Left hindlimb (tissue), 1 donor: ENCODE results near the gene EHBP1L1.

ENCODE experiments used
- DNase-seq: peaks from one replicate; pipeline ENCODE4 v3.0.0-alpha.2; 2018

Gene EHBP1L1

DNA sequence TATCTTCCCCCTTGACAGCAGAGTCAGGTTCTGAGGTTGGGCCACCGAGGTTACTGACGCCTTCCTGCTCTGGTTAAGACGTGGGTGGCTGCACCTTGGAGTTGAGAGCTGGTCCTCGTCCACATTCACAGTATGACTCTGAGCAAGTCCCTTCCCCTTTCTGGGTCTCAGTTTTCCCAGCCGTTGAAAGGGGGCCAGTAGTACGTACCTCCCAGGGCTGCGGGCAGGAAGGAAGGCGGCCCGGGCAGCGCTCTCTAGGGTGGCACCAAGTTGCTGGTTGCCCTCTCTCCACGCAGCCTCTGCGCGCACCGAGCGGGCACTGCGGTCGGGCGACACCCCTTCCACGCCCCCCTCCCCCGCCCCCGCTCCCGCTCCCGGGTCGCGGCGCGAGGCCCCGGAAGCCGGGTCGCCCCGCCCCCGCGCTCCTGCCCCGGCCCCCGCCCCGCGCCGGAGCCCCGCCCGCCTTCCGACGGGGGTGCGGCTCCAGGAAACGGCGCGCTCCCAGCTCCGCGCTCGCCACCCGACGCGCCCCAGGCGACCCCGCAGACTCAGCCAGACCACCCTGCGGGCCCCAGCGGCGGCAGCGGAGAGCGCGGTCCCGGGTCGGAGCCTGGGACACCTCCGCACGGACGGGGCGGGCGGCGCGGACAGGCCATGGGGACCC, at the start of gene EHBP1L1:
Gene EHBP1L1, plus strand, starts transcription at position 486 of the 664 bp plus-strand sequence. CDS start 250 bp downstream, outside the sequence.
- DNase-seq: peak; percentile 80

DNA sequence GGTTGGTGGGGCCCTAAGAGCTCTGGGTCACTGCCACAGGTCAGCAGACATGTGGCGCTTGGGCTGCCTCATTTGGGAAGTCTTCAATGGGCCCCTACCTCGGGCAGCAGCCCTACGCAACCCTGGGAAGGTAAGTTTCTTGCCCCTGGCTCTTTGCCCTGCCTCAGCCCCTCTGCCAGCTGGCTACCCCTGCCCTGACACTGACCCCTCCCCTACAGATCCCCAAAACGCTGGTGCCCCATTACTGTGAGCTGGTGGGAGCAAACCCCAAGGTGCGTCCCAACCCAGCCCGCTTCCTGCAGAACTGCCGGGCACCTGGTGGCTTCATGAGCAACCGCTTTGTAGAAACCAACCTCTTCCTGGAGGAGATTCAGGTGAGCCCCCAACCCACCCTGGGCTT, 49.1 kb upstream of the EHBP1L1 start:
- peak; percentile 29 for DNase-seq

DNA sequence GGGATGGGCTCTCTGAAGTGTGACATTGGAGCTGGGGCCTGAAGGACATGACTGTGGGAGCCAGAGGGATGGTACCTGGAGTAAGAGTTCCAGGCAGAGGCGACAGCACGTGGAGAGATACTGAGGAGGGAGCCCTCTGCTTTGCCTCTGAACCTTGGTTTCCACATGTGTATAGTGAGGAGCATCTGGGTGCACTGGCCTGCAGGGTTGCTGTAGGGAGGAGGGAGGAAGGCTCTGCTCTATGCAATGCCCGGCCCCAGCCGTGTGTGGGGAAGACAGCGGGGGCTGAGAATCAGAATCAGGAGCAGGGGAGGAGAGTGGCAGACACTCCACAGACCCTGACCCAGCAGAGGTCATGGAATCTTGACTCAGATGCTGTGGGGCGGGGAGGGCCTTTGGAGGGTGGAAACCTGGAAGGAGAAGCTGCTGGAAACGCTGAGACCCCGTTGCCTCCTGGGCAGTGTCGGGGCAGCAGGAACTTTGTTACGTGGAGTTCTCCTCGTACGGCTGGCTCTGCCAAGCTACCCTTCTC, 47.0 kb upstream of the EHBP1L1 start:
- DNase-seq: no peak

DNA sequence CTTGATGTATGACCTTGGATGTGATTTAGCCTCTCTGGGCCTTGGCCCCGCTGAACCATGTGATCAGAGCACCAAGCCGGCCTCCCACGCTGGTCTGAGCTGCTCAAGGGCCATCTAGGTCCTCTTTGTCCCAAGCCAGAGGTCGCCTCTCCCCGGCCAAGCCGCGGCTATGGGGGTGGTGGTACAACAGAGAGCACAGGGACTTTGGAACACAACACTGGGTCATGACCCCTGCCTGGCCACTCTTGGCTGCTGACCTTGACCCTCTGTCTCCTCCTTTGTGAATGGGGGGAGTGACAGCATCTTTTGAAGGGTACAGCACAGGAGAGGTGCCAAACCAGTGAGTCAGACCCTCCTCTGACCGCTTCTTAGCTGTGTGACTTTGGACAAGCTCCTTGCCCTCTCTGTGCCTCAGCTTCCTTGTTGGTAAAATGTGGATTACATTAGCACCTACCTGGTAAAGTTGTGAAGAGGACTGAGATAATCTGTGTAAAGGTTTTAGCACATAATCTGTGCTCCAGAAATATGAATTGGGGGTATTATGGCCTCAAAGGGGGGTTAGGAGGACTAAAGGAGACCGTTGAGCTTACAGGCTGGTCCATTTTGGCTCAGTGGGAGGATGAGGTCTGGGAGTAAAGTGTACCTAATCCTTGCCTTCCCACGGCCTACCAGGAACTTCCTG, 46.2 kb upstream of the EHBP1L1 start:
- DNase-seq: no peak

DNA sequence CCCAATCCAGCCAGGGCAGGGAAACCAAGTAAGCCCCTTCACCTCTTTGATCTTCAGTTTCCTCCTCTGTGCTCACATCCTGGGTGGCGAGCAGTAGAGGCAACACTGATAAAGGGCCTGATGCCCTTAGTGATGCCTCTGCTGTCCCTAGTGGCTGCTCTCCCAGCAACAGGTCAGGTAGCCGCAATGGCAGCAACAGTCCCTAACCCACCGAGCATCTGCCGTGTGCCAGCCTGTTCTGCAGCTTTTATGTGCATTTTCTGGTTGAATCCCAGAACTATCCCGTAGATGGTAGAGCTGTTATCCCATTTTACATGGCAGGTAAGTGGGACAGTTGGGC, 45.7 kb upstream of the EHBP1L1 start:
- DNase-seq: no peak

DNA sequence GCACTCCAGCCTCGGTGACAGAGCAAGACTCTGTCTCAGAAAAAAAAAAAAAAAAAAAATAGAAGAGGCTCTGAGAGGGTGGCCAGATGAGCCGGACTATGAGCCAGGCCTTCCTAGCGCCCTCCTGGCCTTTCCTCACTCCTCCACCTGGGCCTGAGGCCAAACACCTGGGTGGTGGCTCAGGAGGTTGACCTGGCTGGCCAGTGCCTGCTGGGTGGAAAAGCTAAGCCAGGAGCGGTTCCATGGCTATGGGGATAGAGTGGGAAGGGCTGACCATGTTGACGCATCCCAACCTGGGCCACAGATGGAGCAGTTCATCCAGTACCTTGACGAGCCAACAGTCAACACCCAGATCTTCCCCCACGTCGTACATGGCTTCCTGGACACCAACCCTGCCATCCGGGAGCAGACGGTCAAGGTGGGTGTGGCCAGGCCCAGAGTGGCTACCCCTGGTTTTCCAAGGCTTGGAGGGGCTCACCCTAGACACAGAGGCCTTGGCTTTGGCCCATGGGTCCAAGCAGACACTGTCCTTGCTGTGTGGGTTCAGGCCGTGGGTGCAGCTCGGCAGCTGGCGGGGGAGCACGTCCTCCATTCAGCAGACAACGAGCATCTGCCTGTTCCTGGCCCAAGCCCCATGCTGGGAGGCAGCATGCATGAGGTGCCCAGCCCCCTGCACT, 43.3 kb upstream of the EHBP1L1 start:
- no peak for DNase-seq

DNA sequence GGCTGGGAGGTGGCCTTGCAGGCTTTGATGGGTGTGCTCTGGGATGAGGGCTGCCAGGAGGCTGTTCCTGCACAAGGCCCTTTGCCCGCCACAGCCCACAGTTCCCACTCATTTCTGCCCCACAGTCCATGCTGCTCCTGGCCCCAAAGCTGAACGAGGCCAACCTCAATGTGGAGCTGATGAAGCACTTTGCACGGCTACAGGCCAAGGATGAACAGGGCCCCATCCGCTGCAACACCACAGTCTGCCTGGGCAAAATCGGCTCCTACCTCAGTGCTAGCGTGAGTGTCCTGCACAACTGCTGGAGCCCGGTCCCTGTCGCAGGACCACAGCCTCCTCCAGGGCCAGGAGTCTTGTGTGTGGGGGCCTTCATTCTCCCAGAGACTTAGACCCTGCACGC, 40.8 kb upstream of the EHBP1L1 start:
- no peak for DNase-seq

DNA sequence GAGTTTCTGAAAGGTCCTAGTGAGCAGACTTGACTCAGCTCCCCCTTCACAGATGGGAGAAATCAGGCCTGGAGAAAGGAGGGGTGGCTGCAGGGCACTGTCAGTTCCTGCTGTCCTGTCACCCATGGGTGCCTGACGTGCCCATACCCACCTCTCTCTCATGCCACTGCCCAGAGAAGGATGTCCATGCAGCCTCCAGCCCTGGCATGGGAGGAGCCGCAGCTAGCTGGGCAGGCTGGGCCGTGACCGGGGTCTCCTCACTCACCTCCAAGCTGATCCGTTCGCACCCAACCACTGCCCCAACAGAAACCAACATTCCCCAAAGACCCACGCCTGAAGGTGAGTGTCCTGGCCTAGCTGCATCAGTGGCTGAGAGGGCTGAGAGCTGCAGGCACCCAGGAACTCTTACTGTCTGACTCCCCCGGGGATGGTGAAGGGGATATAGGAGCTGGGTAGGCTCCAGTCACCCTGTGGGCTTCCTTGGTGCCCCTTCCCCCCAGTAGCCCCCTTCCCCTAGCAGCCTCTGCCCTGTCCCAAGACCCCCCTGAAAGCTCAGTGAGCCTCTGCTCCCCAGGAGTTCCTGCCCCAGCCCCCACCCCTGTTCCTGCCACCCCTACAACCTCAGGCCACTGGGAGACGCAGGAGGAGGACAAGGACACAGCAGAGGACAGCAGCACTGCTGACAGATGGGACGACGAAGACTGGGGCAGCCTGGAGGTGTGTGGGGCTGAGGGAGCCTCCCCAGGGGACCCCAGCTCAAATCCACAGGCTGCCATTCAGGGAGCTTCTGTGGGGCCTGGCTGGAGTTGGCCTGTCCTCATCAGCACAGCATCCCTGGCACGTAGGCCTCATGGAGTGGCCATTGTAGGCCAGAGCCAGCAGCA, 39.2 kb upstream of the EHBP1L1 start:
- no peak for DNase-seq

DNA sequence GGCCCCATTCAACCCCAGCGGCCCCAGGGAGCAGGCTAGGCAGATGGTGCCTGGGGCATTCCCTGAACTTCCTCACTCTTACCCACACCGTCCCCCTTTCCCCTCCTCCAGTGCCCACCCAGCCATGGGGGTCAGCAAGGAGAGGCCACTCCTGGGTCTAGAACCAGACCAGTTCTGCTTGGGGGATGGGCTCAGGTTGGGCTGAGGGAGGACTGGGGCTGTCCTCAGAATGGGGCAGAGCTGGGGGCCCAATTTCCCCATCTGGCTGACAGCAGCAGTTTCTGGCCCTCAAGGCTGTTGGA, 38.6 kb upstream of the EHBP1L1 start:
- DNase-seq: no peak

DNA sequence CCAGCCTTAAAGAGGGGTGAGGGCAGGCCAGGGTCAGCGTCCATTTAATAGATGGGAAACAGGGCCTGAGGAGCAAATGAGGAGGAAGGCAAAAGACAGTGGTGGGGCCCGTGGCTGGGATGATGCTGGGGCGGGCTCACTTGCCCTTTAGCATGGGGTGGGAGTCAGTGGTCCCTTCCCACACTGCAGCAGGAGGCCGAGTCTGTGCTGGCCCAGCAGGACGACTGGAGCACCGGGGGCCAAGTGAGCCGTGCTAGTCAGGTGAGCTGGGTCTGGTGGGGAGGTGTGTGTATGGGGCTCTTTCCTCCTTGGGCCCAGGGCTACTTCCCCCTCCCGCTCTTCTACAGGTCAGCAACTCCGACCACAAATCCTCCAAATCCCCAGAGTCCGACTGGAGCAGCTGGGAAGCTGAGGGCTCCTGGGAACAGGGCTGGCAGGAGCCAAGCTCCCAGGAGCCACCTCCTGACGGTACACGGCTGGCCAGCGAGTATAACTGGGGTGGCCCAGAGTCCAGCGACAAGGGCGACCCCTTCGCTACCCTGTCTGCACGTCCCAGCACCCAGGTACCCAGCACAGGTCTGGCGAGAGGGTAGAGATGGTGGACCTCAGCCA, 38.1 kb upstream of the EHBP1L1 start:
- DNase-seq: no peak

DNA sequence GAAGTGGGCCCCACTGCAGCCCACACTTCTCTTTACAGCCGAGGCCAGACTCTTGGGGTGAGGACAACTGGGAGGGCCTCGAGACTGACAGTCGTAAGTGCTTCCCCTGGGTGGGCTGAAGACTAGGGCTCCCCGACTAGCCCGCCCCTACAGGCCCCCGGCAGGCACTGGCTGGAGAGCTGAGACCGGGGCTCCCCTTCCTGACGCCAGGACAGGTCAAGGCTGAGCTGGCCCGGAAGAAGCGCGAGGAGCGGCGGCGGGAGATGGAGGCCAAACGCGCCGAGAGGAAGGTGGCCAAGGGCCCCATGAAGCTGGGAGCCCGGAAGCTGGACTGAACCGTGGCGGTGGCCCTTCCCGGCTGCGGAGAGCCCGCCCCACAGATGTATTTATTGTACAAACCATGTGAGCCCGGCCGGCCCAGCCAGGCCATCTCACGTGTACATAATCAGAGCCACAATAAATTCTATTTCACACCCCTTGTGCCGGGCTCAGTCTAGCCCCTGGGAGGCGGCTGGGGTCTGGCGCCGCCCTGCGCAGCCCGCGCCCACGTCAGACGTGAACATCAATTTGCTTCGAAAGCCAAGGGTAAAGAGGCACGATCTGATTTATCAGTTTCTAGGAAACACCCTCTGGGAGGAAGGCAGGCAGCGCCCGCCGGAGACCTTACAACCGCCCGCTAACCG, 37.5 kb upstream of the EHBP1L1 start:
- no peak for DNase-seq

DNA sequence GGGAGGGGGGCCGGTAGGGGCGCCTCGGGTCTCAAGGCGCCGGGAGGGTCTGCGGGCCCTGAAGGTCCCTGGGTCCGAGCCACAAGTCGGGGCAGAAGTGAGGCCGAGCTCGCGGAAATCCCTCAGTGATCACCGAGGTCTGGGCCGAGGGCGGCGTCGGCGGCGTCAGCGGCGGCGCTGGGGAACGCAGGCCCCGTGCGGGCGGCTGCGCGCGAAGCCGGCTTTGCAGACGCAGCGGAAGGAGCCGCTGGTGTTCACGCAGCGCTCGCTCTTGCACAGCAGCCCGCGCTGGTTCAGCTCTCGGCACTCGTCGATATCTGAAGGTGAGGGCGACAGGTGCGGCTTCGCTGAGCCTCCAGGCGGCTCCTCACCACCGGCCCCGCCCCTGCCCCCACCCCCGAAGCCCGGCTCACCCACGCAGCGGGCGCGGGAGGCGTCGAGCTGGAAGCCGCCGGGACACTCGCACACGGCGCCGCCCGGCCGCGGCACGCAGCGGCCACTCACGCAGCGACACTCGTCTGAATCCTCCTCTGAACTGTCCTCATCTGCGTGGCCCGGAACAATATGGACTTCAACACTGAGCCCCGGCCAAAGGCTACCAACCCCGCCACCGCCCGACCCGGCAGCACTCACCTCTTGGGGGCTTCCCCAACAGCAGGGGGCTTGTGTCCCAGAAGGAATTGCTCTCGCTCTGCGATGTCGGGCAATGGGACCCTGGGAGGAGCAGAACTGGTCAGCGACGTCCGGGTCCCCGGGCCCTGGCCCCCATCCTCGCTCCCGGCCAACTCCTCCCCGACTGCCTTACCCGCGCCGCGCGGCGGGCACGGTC, 36.7 kb upstream of the EHBP1L1 start:
- peak; percentile 52 for DNase-seq

DNA sequence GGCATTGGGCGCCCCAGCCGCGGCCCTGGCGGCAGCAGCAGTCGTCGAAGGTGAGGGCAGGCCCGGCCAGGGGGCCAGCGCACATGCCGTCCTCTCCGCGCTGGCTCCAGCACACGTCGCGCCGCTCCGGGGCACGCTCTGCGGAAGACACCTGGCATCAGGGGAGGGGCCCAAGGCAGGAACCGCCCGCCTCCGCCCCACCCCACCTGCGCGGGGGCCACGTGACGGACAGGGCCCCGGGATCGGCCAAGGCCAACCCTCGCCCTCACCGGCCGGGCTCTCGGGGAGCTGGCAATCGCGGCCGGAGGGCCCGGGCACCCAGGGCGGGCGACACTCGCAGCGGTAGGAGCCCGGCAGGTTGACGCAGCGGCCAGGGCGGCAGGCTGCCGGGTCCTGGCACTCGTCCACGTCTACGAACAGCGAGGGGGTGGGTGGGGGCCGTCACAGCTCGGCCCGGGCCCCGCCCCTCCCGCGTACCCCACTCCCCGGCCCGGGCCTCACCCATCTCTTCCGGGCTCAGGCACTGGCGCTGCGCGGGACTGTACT, 36.0 kb upstream of the EHBP1L1 start:
- DNase-seq: no peak

DNA sequence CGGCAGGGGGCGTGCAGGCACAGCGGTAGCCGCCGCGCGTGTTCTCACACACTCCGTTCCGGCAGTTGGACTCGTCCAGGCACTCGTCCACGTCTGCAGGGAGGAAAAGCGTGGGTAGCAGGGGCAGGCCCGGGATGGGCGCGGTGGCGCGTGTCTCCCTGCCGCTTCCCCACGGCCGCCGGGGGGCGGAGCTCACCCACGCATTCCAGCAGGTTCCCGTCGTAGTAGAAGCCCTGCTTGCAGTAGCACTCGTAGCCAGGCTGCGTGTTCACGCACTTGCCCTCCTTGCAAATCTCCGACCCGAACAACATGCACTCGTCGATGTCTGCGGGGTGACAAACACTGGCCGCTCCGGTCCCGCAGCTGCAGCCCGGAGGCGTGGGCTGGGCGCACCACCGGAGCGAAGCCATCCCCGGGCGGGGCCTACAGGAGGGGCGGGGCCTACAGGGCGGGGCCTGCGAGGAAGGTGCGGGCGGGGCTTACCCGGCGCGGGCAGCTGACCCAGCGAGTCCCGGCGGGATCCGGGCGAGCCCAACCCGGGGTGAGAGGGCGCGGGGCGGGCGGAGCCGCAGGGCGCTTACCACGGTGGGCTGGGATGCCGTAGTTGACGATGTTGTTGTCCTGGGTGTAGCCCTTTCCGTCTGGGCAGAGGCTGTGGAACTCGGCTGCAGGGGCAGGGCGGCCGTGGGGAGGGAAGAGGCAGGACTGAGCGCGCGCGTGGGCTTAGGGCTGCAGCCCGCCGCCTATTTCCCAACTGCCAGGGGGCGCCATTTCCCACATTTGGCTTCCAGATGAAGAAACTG, 35.4 kb upstream of the EHBP1L1 start:
- DNase-seq: peak; percentile 93

DNA sequence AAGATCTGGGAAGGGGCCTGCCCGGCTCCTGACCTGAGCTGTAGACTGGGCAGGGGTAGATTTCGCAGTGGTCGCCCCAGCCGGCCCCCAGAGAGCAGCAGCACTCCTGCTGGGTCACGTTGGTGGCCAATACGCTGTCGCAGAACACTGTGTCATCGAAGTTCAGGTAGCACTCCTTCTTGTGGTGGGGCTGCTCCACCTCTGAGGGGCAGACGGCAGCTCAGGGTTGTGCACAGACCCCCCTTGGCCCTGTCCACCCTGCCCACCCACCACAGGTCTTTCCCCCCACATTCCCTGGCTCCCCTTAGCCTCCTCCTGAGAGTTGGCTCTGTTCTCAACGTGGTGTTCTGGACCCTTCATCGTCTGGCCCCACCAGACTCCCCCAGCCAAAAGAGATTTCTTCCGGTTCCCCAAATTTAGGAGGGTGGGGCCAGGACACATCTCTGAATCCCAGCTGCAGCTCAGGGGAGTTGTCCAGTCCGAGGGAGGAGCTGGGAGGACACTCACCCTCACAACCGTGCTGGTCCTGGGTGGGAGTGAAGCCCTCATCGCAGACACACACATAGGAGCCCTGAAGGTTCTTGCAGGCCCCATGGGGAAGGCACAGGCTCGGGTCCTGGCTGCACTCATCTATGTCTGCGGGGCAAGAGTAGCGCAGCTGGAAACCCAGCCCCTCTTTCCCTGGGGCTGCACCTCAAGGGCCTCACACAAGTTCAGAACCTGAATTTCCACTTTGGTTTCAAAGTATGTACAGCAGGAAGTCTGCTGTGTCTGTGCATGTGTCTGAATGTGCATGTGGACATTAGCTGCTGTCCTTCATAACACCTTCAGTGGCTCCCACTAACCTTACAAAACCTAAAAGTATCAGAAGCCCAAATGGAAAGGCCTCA, 34.5 kb upstream of the EHBP1L1 start:
- DNase-seq: no peak

DNA sequence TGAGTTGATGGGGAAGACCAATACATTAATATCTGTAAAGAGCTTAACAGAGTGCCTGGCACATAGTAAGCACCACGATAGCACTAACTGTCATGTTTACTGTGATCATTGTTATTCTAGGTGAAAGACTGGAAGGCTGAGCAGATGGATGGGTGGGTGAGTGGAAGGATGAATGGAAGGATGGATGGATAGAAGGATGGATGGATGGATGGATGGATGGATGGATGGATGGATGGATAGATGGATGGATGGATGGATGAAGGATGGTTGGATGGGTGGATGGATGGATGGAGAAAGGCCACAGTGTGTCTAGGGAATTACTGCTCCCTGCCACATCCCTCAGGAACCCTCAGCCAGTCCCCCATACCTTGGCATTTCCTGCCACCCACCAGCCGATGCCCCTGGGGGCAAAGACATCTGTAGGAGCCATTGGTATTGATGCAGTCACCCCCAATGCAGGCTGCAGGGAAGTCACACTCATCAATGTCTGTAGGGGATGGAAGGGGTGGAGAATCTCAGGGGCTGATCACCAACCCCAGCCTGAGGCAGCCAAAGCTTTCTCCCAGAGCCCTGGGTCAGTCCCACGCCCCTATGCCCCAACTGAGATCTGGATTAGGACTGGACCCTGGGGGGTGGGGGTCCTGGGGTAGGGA, 33.0 kb upstream of the EHBP1L1 start:
- no peak for DNase-seq

DNA sequence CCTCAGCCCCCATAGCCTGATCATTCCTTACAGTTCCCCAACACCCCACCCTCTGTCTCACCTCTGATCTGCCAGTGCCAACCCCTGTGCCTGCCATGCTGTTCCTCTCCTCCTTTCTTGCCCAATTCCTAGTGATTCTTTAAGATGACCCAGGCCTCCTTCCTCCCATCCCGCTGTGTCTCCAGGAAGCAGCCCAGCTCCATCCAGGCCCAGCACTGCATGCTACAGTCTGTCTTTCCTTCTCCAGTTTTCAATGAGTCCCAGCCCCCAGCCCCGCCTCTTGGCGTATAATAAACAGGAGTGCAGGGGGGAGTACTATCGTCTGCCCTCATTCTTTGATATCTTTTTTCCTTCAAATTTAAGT, 30.0 kb upstream of the EHBP1L1 start:
- no peak for DNase-seq

DNA sequence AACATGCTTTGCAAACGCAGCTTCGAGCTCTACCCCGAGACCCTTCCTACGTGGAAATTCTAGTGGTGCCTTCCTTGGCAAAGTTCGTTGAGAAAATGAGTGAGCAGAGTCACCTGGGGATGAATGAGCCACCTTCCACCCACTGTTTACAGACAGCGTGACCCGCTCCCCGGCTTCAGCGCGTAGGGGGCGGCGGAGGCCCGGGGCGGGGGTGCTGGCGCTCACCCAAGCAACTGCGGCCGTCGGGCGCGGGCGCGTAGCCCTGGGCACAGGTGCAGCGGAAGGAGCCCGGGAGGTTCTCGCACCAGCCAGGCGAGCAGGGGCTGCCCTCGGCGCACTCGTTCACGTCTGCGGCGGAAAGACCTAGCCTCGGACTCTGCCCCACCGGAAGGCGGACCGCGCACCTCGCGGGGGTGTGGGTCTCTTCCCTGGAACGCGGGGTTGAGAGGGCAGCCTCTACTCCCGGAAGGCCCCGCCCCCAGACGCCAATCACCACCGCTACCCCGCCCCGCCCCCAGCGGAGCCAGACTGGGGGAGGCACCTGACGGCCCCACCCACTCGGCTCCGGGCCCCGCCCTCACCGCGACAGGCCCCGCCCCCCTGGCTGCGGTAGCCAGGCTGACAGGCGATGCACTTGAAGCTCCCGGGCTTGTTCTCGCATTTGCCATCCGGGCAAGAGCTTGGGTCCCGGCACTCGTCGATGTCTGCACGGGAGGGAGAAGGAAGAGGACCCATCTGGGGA, 29.5 kb upstream of the EHBP1L1 start:
- DNase-seq: peak; percentile 64
